Duodenal mucosa (tissue), 2 donors: ENCODE measurements around the gene NDUFA11.
"Not testable (repeated sequence)": the region's sequence is repeated elsewhere in the genome, so short reads cannot be mapped to it uniquely, and the experiment has no call there.

ENCODE experiments used
- H3K27ac ChIP-seq: one replicate; pipeline ENCODE4 v1.7.0; 2013; ENCODE audit warnings: low read depth, low read length
- H3K27me3 ChIP-seq, 2 donors: one replicate each; pipeline ENCODE4 v1.7.0; 2013; ENCODE audit warnings: low read length in 2 of 2, control low read depth in 1 of 2; ENCODE audit not compliant: insufficient read depth in 2 of 2, control insufficient read depth in 1 of 2
- H3K36me3 ChIP-seq, 2 donors: one replicate each; pipeline ENCODE4 v1.7.0; 2013; ENCODE audit warnings: low read length in 2 of 2, control low read depth in 1 of 2; ENCODE audit not compliant: insufficient read depth in 2 of 2, control insufficient read depth in 1 of 2
- H3K4me1 ChIP-seq, 2 donors: one replicate each; pipeline ENCODE4 v1.7.0; 2013; ENCODE audit warnings: low read length in 2 of 2, control low read depth in 1 of 2; ENCODE audit not compliant: insufficient read depth in 2 of 2, control insufficient read depth in 1 of 2
- H3K4me3 ChIP-seq, 2 donors: one replicate each; pipeline ENCODE4 v1.7.0; 2013; ENCODE audit warnings: low read length in 2 of 2, low read depth in 1 of 2
- H3K9ac ChIP-seq, 2 donors: one replicate each; pipeline ENCODE4 v1.7.0; 2013; ENCODE audit warnings: low read length in 2 of 2, low read depth in 1 of 2
- H3K9me3 ChIP-seq, 2 donors: one replicate each; pipeline ENCODE4 v1.7.0; 2013; ENCODE audit warnings: low read length in 2 of 2, control low read depth in 1 of 2; ENCODE audit not compliant: control insufficient read depth in 1 of 2

NDUFA11 gene

DNA sequence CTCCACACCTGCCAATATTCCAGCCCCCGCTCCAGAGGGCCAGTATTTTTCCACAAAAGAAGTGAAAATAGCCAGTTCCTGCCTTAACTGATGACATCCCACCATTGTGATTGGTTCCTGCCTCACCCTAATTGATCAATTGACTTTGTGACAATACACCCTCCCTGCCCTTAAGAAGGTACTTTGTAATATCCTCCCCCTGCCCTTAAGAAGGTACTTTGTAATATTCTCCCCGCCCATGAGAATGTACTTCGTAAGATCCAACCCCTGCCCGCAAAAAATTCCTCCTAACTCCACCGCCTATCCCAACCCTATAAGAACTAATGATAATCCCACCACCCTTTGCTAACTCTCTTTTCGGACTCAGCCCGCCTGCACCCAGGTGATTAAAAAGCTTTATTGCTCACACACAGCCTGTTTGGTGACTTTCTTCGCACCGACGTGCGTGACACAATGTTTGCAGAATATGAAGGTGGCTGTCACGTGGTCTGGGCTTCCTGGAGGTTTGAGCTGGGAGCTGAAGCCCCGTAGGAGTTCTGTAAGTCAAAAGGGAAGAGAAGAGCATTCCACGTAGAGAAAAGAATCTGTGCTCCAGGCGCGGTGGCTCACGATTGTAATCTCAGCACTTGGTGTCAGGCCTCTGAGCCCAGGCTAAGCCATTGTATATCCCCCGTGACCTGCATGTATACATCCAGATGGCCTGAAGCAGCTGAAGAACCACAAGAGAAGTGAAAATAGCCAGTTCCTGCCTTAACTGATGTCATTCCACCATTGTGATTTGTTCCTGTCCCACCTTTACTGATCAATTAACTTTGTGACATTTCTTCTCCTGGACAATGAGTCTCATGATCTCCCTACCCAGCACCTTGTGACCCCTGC is 46.1 kb downstream of the NDUFA11 start:
- H3K9me3 ChIP-seq: no peaks in the 10 kb centered on the region
- no peak overlapping the region for H3K9ac ChIP-seq
- peaks cover 0 to 6% of the 10 kb centered on the region in 2 donors for H3K4me1 ChIP-seq
- H3K27me3 ChIP-seq: no peaks in the 10 kb centered on the region
- H3K27ac ChIP-seq: no peak overlapping the region
- H3K4me3 ChIP-seq: no peak overlapping the region
- no peaks in the 10 kb centered on the region for H3K36me3 ChIP-seq

DNA sequence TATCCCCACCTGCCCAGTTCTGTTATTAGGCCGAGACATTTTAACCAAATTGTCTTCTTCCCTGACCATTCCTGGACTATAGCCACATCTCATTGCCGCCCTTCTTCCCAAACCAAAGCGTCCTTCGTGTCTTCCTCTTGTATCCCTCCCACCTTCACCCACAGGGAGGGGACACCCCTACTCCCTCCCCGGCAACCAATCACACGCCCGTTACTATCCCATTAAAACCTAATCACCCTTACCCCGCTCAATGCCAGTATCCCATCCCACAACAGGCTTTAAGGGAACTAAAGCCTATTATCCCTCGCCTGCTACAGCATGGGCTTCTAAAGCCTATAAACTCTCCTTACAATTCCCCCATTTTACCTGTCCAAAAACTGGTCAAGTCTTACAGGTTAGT is 48.4 kb downstream of the NDUFA11 start:
- H3K4me1 ChIP-seq, H3K27me3 ChIP-seq, H3K9ac ChIP-seq, H3K9me3 ChIP-seq, H3K4me3 ChIP-seq, H3K36me3 ChIP-seq, H3K27ac ChIP-seq: not testable (repeated sequence)

DNA sequence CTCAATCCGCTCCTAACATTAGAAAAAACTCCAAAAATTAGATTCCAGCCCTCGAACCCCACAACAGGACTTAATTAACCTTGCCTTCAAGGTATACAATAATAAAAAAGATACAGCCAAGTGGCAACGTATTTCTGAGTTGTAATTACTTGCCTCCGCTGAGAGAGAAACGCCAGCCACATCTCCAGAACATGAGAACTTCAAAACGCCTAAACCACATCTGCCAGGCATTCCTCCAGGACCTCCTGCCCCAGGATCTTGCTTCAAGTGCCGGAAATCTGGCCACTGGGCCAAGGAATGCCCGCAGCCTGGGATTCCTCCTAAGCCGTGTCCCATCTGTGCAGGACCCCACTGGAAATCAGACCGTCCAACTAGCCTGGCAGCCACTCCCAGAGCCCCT is 49.5 kb downstream of the NDUFA11 start:
- H3K36me3 ChIP-seq, H3K27me3 ChIP-seq, H3K9me3 ChIP-seq, H3K9ac ChIP-seq, H3K4me1 ChIP-seq, H3K27ac ChIP-seq, H3K4me3 ChIP-seq: not testable (repeated sequence)

DNA sequence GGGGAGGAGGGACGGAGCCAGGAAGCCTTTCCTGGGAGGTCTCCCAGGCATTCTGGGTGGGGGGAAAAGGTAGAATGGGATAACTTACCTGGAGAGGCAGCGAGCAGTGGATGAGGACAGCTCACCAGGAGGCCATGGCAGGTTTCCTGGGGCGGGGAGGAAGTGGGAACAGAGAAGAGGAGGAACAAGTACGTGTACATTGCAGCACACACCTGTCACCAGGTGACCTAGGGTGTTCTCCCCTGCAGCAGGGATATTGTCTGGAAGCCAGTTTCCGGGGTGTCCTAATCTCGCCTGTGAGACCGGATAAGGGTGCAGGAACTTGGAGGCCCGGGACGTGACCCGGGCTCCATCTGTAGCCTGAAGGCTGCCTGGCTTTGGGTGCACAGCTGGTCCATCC is 52.3 kb downstream of the NDUFA11 start, which contains the start of gene FUT3:
Gene FUT3 (minus strand): TSS at position 148 of the 400 bp plus-strand sequence.
- peak within 1 kb of the TSS; percentile 92 for H3K27ac ChIP-seq
- H3K36me3 ChIP-seq: no peaks in the 10 kb centered on the region
- H3K4me1 ChIP-seq: peaks cover 0 to 8% of the 10 kb centered on the region in 2 donors
- H3K9ac ChIP-seq: peak within 1 kb of the TSS; percentile 79 to 94
- H3K27me3 ChIP-seq: no peaks in the 10 kb centered on the region
- H3K4me3 ChIP-seq: peak within 1 kb of the TSS; percentile 73 to 84
- no peaks in the 10 kb centered on the region for H3K9me3 ChIP-seq

DNA sequence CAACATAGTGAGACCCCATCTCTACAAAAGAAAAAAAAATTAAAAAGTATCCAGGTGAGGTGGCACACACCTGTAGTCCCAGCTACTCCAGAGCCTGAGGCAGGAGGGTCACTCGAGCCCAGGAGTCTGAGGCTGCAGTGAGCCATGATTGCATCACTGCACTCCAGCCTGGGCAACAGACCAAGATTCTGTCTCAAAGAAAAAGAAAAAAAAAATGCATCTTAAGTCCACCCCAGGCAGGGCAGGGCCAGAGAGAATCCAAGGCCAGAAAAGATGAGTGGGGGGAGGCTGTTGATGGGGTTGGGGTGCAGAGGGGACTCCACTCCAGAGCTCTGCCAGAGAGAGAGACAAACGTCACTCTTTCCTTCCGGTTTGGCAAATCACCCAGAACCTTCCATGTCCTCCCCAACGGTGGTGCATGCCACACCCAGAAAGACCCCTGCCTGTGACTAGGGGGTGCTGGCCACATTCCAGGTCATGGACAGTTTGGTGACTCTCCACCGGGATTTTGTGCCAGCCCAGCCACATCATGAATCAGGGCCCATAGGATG is 52.8 kb downstream of the NDUFA11 start:
- peak overlapping the region; percentile 73 to 84 for H3K4me3 ChIP-seq
- peak overlapping the region; percentile 79 to 94 for H3K9ac ChIP-seq

DNA sequence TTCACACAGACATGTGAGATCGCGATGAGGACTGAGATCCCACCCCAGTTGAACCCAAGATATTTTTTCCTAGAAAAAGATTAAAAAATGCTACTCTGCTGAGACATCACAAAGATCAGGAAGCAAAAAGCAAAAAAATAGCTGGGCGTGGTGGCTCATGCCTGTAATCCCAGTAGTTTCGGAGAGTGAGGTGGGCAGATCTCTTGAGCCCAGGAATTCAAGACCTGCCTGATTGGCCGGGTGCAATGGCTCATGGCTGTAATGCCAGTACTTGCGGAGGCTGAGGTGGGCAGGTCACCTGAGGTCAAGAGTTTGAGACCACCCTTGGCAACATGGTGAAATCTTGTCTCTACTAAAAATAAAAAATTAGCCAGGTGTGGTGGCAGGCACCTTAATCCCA is 53.4 kb downstream of the NDUFA11 start:
- peak overlapping the region; percentile 79 to 94 for H3K9ac ChIP-seq
- H3K4me1 ChIP-seq: peaks cover 0 to 8% of the 10 kb centered on the region in 2 donors
- no peaks in the 10 kb centered on the region for H3K9me3 ChIP-seq
- H3K27ac ChIP-seq: peak overlapping the region; percentile 77
- no peaks in the 10 kb centered on the region for H3K36me3 ChIP-seq
- H3K4me3 ChIP-seq: peak overlapping the region; percentile 69 to 73
- H3K27me3 ChIP-seq: no peaks in the 10 kb centered on the region

More for the DNA sequence above, 52.8 kb downstream of the NDUFA11 start:
- Histone ChIP-seq H3K27me3 (no peaks in the 10 kb centered on the region), H3K4me1 (peaks cover 0 to 8% of the 10 kb centered on the region in 2 donors), H3K27ac (peak overlapping the region; percentile 92), H3K9me3 (no peaks in the 10 kb centered on the region), H3K36me3 (no peaks in the 10 kb centered on the region)

DNA sequence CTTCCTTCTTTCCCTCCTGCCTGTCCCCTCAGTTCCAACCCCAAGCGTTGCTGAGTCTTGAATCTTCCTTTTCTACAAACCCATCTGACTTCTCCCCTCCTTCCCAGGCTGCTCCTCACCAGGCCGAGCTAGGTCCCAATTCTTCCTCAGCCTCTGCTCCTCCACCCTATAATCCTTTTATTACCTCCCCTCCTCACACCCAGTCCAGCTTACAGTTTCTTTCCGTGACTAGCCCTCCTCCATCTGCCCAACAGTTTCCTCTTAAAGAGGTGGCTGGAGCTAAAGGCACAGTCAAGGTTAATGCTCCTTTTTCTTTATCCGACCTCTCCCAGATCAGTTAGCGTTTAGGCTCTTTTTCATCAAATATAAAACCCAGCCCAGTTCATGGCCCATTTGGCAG is 55.0 kb downstream of the NDUFA11 start:
- H3K4me3 ChIP-seq: peak overlapping the region; percentile 58 to 61
- H3K9ac ChIP-seq: peak overlapping the region; percentile 79 to 94
- not testable (repeated sequence) for H3K4me1 ChIP-seq, H3K36me3 ChIP-seq, H3K9me3 ChIP-seq, H3K27me3 ChIP-seq
- H3K27ac ChIP-seq: peak overlapping the region; percentile 86

DNA sequence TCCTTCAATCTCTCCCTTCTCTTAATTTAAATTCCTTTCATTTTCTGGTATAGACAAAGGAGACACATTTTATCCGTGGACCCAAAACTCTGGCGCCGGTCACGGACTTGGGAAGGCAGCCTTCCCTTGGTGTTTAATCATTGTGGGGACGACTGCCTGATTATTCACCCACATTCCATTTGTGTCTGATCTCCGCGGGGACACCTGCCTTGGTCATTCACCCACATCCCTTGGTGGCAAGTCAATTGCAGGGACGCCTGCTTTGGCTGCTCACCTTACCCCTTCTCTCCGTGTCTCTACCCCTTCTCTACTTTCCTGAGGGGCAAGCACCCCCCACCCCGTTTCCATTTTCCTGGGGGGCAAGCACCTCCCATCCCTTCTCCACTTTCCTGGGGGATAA is 55.7 kb downstream of the NDUFA11 start:
- H3K27me3 ChIP-seq, H3K4me1 ChIP-seq, H3K36me3 ChIP-seq, H3K9me3 ChIP-seq: not testable (repeated sequence)
- peak overlapping the region; percentile 79 to 94 for H3K9ac ChIP-seq
- peak overlapping the region; percentile 58 to 61 for H3K4me3 ChIP-seq
- H3K27ac ChIP-seq: peak overlapping the region; percentile 86
